H1 (cell line): ENCODE data around the gene HNRNPAB. TPM values are rescaled to one million over a fixed set of nuclear protein-coding genes. Genes with fewer than 3 reads are reported as not detected.
A peak's percentile ranks its signal among the peaks of the same experiment; 100 is the strongest.

Source experiments
- CTCF ChIA-PET: fragments of 300-600 bp; sonication (Branson Sonifier 250); formaldehyde crosslinking; loops from one replicate; lab custom pipeline; 2021; ENCODE audit not compliant: partially characterized antibody; lab: Charles Lee
- POLR2A ChIA-PET: fragments of 300-600 bp; sonication (Branson Sonifier 250); formaldehyde crosslinking; loops from one replicate; lab custom pipeline; 2021; ENCODE audit warnings: inconsistent platforms; ENCODE audit not compliant: partially characterized antibody; lab: Charles Lee
- DNase-seq, 2 experiments: peaks; one replicate each; pipeline versions ENCODE4 v3.0.0 to v3.0.0-alpha.2; 2010 to 2022; ENCODE audit warnings: low spot score in 2 of 2, low read depth in 1 of 2, mixed read lengths in 1 of 2
- FAIRE-seq: peaks from 2 replicates; lab custom pipeline; 2011; peaks lifted over from hg19 to GRCh38; lab: Jason Lieb, UNC
- H2AFZ ChIP-seq: 2 replicates; pipeline ENCODE4 v1.8.1; 2012; ENCODE audit warnings: low read length, inconsistent platforms
- H2AK5ac ChIP-seq: 2 replicates; pipeline ENCODE4 v1.6.1; 2013; ENCODE audit warnings: low read depth, low read length
- H2BK120ac ChIP-seq: replicated peaks from 2 replicates; pipeline ENCODE3; 2013; ENCODE audit warnings: low read depth, low read length, inconsistent platforms
- H2BK12ac ChIP-seq: 2 replicates; pipeline ENCODE4 v1.6.1; 2013; ENCODE audit warnings: low read depth, low read length
- H2BK15ac ChIP-seq: 2 replicates; pipeline ENCODE4 v1.6.1; 2013; ENCODE audit warnings: low read length
- H2BK20ac ChIP-seq: 2 replicates; pipeline ENCODE4 v1.6.1; 2013; ENCODE audit warnings: low read length
- H2BK5ac ChIP-seq: 2 replicates; pipeline ENCODE4 v1.6.1; 2013; ENCODE audit warnings: low read depth, low read length
- H3K14ac ChIP-seq: 2 replicates; pipeline ENCODE4 v1.6.1; 2013; ENCODE audit warnings: inconsistent platforms; ENCODE audit not compliant: insufficient read length
- H3K18ac ChIP-seq: 2 replicates; pipeline ENCODE4 v1.6.1; 2013; ENCODE audit warnings: low read length; ENCODE audit errors: extremely low read depth
- H3K23ac ChIP-seq: 2 replicates; pipeline ENCODE4 v1.6.1; 2013; ENCODE audit warnings: inconsistent platforms; ENCODE audit not compliant: insufficient read length
- H3K23me2 ChIP-seq: 2 replicates; pipeline ENCODE4 v1.6.1; 2013; ENCODE audit warnings: low read depth, low read length
- H3K27ac ChIP-seq: 2 replicates; pipeline ENCODE4 v1.6.1; 2011; ENCODE audit warnings: low read depth, low read length, inconsistent platforms
- H3K27me3 ChIP-seq, 4 experiments: replicated peaks in 1 of 4; 1 replicate in 1 of 4; 2 replicates in 3 of 4; pipeline versions ENCODE4 v1.6.1 to v1.8.1; 2011 to 2013; ENCODE audit warnings: low read length in 3 of 4, mild to moderate bottlenecking in 3 of 4, inconsistent platforms in 2 of 4, mixed read lengths in 2 of 4, moderate library complexity in 1 of 4; ENCODE audit not compliant: control insufficient read depth in 3 of 4, insufficient read depth in 3 of 4; ENCODE audit errors: extremely low read depth in 1 of 4
- H3K36me3 ChIP-seq, 4 experiments: 2 replicates each; pipeline versions ENCODE4 v1.6.1 to v1.8.1; 2011 to 2013; ENCODE audit warnings: mild to moderate bottlenecking in 4 of 4, low read length in 3 of 4, moderate library complexity in 2 of 4, control low read depth in 1 of 4, inconsistent platforms in 1 of 4; ENCODE audit not compliant: insufficient read depth in 4 of 4, control insufficient read depth in 2 of 4
- H3K4ac ChIP-seq: replicated peaks from 2 replicates; pipeline ENCODE3; 2013; ENCODE audit warnings: low read length, low read depth, mixed read lengths, inconsistent platforms; ENCODE audit not compliant: insufficient read length
- H3K4me1 ChIP-seq, 4 experiments: replicated peaks in 1 of 4; 1 replicate in 1 of 4; 2 replicates in 3 of 4; pipeline versions ENCODE4 v1.6.1 to v1.8.1; 2011 to 2013; ENCODE audit warnings: low read length in 3 of 4, inconsistent platforms in 2 of 4, mixed read lengths in 1 of 4; ENCODE audit not compliant: insufficient read depth in 4 of 4, control insufficient read depth in 3 of 4
- H3K4me2 ChIP-seq, 2 experiments: 2 replicates each; pipeline versions ENCODE4 v1.6.1 to v1.8.1; 2011 to 2013; ENCODE audit warnings: low read depth in 2 of 2, low read length in 2 of 2, control low read depth in 1 of 2, inconsistent platforms in 1 of 2, mild to moderate bottlenecking in 1 of 2; ENCODE audit not compliant: insufficient read depth in 1 of 2
- H3K4me3 ChIP-seq, 4 experiments: fragments of 200-600, 300-600 bp in 1 of 4; sonication (generic), shearing (Covaris generic), sonication (Bioruptor Twin) in 1 of 4; 2 replicates each; pipeline versions ENCODE4 v1.5.1 to v1.8.1; 2011 to 2016; ENCODE audit warnings: low read length in 4 of 4, low read depth in 3 of 4, control low read depth in 2 of 4, inconsistent platforms in 2 of 4, mild to moderate bottlenecking in 2 of 4, mixed read lengths in 1 of 4, moderate library complexity in 1 of 4; ENCODE audit not compliant: insufficient read depth in 2 of 4; ENCODE audit errors: extremely low read depth in 1 of 4
- H3K56ac ChIP-seq: replicated peaks from 2 replicates; pipeline ENCODE3; 2013; ENCODE audit warnings: low read depth, mild to moderate bottlenecking, mixed read lengths, low read length, inconsistent platforms; ENCODE audit not compliant: insufficient read length
- H3K79me1 ChIP-seq: 2 replicates; pipeline ENCODE4 v1.6.1; 2013; ENCODE audit warnings: low read depth, low read length, control low read depth
- H3K79me2 ChIP-seq, 2 experiments: 2 replicates each; pipeline versions ENCODE4 v1.6.1 to v1.8.1; 2012 to 2013; ENCODE audit warnings: low read length in 2 of 2, mild to moderate bottlenecking in 2 of 2, inconsistent platforms in 1 of 2; ENCODE audit not compliant: insufficient read depth in 2 of 2, control insufficient read depth in 1 of 2
- H3K9ac ChIP-seq, 4 experiments: replicated peaks in 1 of 4; 1 replicate in 1 of 4; 2 replicates in 3 of 4; pipeline versions ENCODE4 v1.6.1 to v1.8.1; 2011 to 2013; ENCODE audit warnings: low read depth in 3 of 4, low read length in 3 of 4, control low read depth in 2 of 4, mild to moderate bottlenecking in 2 of 4, moderate library complexity in 2 of 4, inconsistent platforms in 1 of 4; ENCODE audit errors: extremely low read depth in 1 of 4
- H3K9me3 ChIP-seq, 2 experiments: 2 replicates each; pipeline versions ENCODE4 v1.6.1 to v1.8.1; 2012 to 2013; ENCODE audit warnings: mild to moderate bottlenecking in 2 of 2, moderate library complexity in 2 of 2, control low read depth in 1 of 2, inconsistent platforms in 1 of 2, low read depth in 1 of 2, low read length in 1 of 2, mixed read lengths in 1 of 2; ENCODE audit not compliant: insufficient read depth in 2 of 2
- H4K20me1 ChIP-seq, 2 experiments: replicated peaks in 1 of 2; 2 replicates each; pipeline versions ENCODE3 to v1.8.1; 2011 to 2013; ENCODE audit warnings: inconsistent platforms in 2 of 2, low read length in 2 of 2, mild to moderate bottlenecking in 1 of 2; ENCODE audit not compliant: insufficient read depth in 2 of 2, control insufficient read depth in 1 of 2
- H4K5ac ChIP-seq: 2 replicates; pipeline ENCODE4 v1.6.1; 2013; ENCODE audit warnings: low read length, low read depth, mixed read lengths, inconsistent platforms; ENCODE audit not compliant: insufficient read length
- H4K8ac ChIP-seq: 2 replicates; pipeline ENCODE4 v1.8.0; 2013; ENCODE audit warnings: mild to moderate bottlenecking, moderate library complexity, low read length, inconsistent platforms; ENCODE audit not compliant: insufficient read depth; ENCODE audit errors: extremely low read depth
- H4K91ac ChIP-seq: replicated peaks from 2 replicates; pipeline ENCODE3; 2013; ENCODE audit warnings: low read length, mixed read lengths, inconsistent platforms; ENCODE audit not compliant: insufficient read length
- BRCA1 ChIP-seq: IDR thresholded peaks from 2 replicates; pipeline ENCODE4 v1.6.1; 2012; ENCODE audit warnings: low read depth, low read length, improper control_type of control experiment
- EZH2 ChIP-seq: fragments of 200-600 bp; sonication (generic); IDR thresholded peaks from 2 replicates; pipeline ENCODE4 v1.7.1; 2012; ENCODE audit warnings: low read depth, mild to moderate bottlenecking, moderate library complexity, low read length, inconsistent platforms; ENCODE audit not compliant: severe bottlenecking
- RFX5 ChIP-seq: IDR thresholded peaks from 2 replicates; pipeline ENCODE4 v1.6.1; 2011; ENCODE audit warnings: low read depth, low read length, improper control_type of control experiment, borderline replicate concordance
- SUZ12 ChIP-seq: fragments of 200-600 bp; sonication (generic); IDR thresholded peaks from 2 replicates; pipeline ENCODE4 v1.6.1; 2012; ENCODE audit warnings: mild to moderate bottlenecking, inconsistent platforms, low read length, moderate library complexity, mixed read lengths
- TEAD4 ChIP-seq: IDR thresholded peaks from 2 replicates; pipeline ENCODE4 v1.6.1; 2012; ENCODE audit warnings: low read depth, low read length, inconsistent platforms, mixed read lengths
- ZNF274 ChIP-seq: IDR thresholded peaks from 2 replicates; pipeline ENCODE4 v1.7.0; 2012; ENCODE audit warnings: low read length, borderline replicate concordance; ENCODE audit errors: extremely low read depth
- WGBS, 2 experiments: shearing (Covaris generic) in 1 of 2; methylation state at CpG; one replicate each; pipeline versions ENCODE4 v1.1.6 to v1.1.7; 2013 to 2015; ENCODE audit warnings: low lambda C conversion rate in 2 of 2, mixed read lengths in 2 of 2, inconsistent platforms in 1 of 2, low coverage in 1 of 2, missing lambda C conversion rate in 1 of 2; ENCODE audit not compliant: insufficient replicate concordance in 2 of 2, insufficient coverage in 1 of 2, insufficient read length in 1 of 2; ENCODE audit errors: extremely low coverage in 1 of 2, missing lambda C conversion rate in 1 of 2; 5-methylcytosine and 5-hydroxymethylcytosine counted together
- polyA plus RNA-seq, 7 experiments: library from polyadenylated mRNA; depleted of rRNA in 3 of 7; stranded (reverse) in 5 of 7; unstranded in 2 of 7; fragments of >200 nt in 5 of 7; fragments of 200-250 nt in 2 of 7; gene quantifications; 1 replicate in 5 of 7; 2 replicates in 1 of 7; 4 replicates in 1 of 7; pipeline versions ENCODE4 v1.2.1 to v1.2.3, GENCODE V29; 2011 to 2013; ENCODE audit warnings: missing spikeins in 2 of 7, mixed read lengths in 2 of 7
- total RNA-seq: library from RNA; stranded (reverse); fragmentation: NEBNext Ultra II Directional; extraction: Animal tissue kit (Norgen Biotek cat#: 25700); gene quantifications from 2 replicates; pipeline ENCODE4 v1.2.1, GENCODE V29; 2021
- TF ChIP-seq, protein P1 (sequence below): IDR thresholded peaks from 2 replicates; pipeline ENCODE4 v1.6.1; 2012; ENCODE audit warnings: inconsistent platforms

HNRNPAB gene
- total and polyA plus RNA-seq, 2 of the 8 experiments (the other 6 are each of a cell fraction or from before 2014, with no cell fraction given): 373 to 563 TPM

DNA sequence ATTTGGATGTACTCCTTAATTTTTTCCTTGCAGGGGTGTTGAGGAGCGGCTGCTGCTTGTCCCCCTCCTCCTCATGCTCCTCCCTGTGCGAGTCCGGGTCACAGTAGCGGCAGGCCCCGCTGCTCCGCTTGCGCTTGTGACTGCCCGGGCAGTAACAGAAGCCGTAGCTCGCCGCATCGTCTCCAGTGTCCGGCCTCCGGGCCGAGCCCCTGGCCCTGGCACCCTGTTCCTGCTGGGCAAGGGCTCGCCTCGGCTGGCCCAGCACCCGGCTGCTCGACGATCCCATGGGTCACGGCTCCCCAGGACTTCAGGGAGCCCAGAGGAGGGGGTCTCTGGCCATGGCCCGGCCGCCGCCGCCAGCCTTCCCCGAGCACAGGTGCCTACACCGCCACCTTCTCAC lies 17.3 kb upstream of the HNRNPAB start, which contains the start of gene GMCL2:
TSS of gene GMCL2 (minus strand) at position 358 of the 400 bp plus-strand sequence. CDS start at position 286, 72 bp downstream.
- Histone ChIP-seq H3K36me3 (no peaks in the 10 kb centered on the region), H4K91ac (no peak within 1 kb of the TSS), H3K14ac (no peak within 1 kb of the TSS), H2BK12ac (0 out of 2 replicates have a peak within 1 kb of the TSS, but pooled peaks have one; percentile 27), H4K8ac (no peak within 1 kb of the TSS), H4K5ac (no peak within 1 kb of the TSS), H2AK5ac (no peak within 1 kb of the TSS), H3K4me2 (no peak within 1 kb of the TSS), H3K27ac (no peak within 1 kb of the TSS), H3K4me1 (peaks cover 2 to 8% (median 5%) of the 10 kb centered on the region in 4 experiments; a peak in 5 of 7 replicates), H4K20me1 (no peaks in the 10 kb centered on the region), H3K56ac (no peak within 1 kb of the TSS), H2AFZ (no peak within 1 kb of the TSS; the same call in 1 of the 2 replicates), H3K27me3 (no peaks in the 10 kb centered on the region), H2BK15ac (no peak within 1 kb of the TSS), H2BK120ac (no peak within 1 kb of the TSS), H3K4ac (no peak within 1 kb of the TSS), H3K4me3 (no peak within 1 kb of the TSS), H2BK5ac (no peak within 1 kb of the TSS), H3K18ac (no peak within 1 kb of the TSS; the same call in 1 of the 2 replicates), H3K79me1 (no peaks in the 10 kb centered on the region), H2BK20ac (no peak within 1 kb of the TSS), H3K9ac (no peak within 1 kb of the TSS), H3K9me3 (peaks cover 0 to 4% of the 10 kb centered on the region in 2 experiments; a peak in 1 of 4 replicates), H3K23ac (no peak within 1 kb of the TSS), H3K23me2 (no peaks in the 10 kb centered on the region), H3K79me2 (no peaks in the 10 kb centered on the region)
- CTCF ChIA-PET: interaction anchor here (1.1 to 1.2 kb wide), 2 partner anchors 14 to 111 kb away, joined by 3 read pairs; no protein-coding TSS in a partner anchor
- TF ChIP-seq, protein P1, sequence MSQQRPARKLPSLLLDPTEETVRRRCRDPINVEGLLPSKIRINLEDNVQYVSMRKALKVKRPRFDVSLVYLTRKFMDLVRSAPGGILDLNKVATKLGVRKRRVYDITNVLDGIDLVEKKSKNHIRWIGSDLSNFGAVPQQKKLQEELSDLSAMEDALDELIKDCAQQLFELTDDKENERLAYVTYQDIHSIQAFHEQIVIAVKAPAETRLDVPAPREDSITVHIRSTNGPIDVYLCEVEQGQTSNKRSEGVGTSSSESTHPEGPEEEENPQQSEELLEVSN: no peak
- TF ChIP-seq TEAD4: no peak
- TF ChIP-seq BRCA1: no peak
- TF ChIP-seq EZH2: no peak
- no peak for TF ChIP-seq RFX5
- TF ChIP-seq ZNF274: no peak
- TF ChIP-seq SUZ12: no peak
- DNase-seq: no peak
- FAIRE-seq: no peak
- 88% methylated on average over 21 of the region's 27 CpGs; no CpG with 5 or more reads in 1 of the 2 experiments for WGBS, 2 experiments
- POLR2A ChIA-PET: interaction anchor here (1.0 to 38.5 kb wide), 3 partner anchors 10 to 41 kb away, joined by 3 to 985 read pairs (median 5); partner anchors contain the start of gene HNRNPAB
